HG03095 (cell line): ENCODE results near the gene UBL5.
"Not testable (repeated sequence)": the region's sequence is repeated elsewhere in the genome, so short reads cannot be mapped to it uniquely, and the experiment has no call there.

Source experiments
- ATAC-seq: cut with Tn5 transposase; IDR thresholded peaks from one replicate; pipeline ENCODE4 v1.9.1; 2021; ENCODE audit warnings: moderate library complexity; ENCODE audit not compliant: unreplicated experiment

Gene UBL5

GRCh38 chr19:9811139-9811538 lies 16.6 kb upstream of the UBL5 start:
- ATAC-seq: no peak

GRCh38 chr19:9818175-9818733 lies 9.5 kb upstream of the UBL5 start:
- no peak for ATAC-seq

DNA sequence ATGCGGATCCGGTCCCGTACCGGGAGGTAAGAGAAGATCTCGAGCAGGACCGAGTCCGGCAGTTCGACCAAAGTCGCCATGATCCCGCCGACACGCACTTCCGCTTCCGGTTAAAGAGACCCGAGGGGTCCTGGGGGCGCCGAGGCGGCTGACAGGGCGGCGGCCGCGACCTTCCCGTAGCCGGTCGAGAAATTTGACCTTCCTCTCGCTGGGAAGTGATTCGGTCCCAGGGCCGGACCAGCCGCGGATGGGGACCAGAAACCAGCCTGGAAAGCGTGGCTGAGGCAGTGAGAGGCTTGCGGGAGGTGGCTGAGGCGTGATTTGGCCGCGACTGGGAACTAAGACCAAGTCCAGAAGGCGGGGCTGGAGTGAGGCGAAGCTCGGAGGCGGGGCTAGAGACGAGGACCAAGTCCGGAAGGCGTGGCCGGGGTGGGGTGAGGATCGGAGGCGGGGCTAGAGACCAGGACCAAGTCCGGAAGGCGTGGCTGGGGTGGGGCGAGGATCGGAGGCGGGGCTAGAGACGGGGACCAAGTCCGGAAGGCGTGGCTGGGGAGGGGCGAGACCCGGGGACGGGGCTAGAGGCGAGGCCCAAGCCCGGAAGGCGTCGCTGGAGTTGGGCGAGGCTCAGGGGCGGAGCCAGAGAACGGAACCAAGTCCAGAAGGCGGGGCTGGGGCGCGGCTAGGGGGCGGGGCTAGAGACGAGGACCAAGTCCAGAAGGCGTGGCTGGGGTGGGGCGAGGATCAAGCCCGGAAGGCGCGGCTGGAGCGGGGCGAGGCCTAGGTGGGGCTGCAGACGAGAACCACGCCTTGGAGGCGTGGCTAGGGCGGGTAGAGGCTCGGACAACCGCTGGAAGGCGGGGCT lies 8.8 kb upstream of the UBL5 start, which contains the start of gene FBXL12:
Gene FBXL12 (minus strand): TSS at position 346 of the 862 bp plus-strand sequence. CDS start 266 bp downstream, at position 80.
- ATAC-seq: peak; percentile 79

- ATAC-seq: no peak
These were observed 8.2 kb upstream of the UBL5 start for GRCh38 chr19:9819596-9819909.

- ATAC-seq: not testable (repeated sequence)
These were observed 7.7 kb upstream of the UBL5 start for GRCh38 chr19:9820034-9820433.

GRCh38 chr19:9823816-9824215 lies 3.9 kb upstream of the UBL5 start:
- ATAC-seq: no peak

DNA sequence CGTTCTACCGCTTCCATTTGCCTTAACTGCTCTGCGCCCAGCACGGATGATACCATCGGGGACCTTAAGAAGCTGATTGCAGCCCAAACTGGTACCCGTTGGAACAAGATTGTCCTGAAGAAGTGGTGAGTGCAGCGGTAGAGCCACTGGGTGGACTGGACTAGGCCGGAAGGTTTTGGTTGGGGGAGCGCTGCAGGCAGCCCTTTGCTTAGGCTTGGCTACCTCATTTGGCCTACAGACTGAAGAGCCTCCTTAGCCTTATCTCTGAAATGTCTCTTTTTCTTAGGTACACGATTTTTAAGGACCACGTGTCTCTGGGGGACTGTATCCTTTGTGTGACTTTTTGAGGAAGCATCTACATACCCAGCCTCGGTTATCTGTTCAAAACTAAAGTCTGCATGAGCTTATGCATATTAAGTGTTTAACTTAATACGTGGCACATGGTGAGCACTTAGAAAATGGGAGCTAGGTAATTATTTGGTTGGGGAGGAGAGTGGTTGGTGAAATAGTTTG lies 889 bp downstream of the UBL5 start:
- ATAC-seq: no peak

GRCh38 chr19:9834307-9834725 lies 6.6 kb downstream of the UBL5 start:
- ATAC-seq: no peak

DNA sequence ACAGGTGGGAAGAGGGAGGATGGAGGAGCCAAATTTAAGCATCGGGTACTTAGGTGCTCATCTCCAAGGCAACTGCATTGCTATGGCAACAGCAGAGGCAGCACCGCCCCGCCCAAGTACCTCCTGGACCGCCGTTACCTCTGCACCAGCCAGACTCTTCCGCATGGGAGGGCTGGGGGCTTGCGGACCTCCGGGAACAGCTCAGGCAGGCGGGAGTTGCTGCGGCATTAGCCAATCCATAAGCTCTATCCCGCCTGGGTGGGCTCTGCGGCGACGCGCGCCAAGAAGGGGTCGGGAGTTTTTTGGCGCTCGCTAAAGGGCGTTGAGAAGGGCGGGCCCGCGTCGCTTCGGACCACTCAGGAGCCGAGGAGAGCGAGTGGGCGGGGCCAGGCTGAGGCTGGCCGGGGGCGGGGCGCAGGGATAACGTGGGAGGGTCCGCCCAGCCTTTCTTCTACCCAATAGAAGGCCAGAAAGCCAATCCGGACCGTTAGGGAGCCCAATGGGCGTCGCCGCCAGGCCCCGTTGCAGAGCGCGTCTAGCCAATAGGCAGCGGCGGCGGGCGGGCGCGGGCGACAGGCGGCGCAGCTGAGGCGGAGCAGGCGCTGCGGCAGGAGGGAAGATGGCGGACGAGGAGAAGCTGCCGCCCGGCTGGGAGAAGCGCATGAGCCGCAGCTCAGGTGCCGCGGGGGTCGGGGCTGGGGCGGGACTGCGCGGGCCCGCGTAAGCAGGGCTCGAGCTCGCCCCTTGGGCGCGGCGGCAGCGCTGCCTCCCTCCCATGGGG lies 7.2 kb downstream of the UBL5 start, which contains the start of gene PIN1:
Gene PIN1 (plus strand): TSS at position 593 of the 781 bp plus-strand sequence. CDS start 27 bp downstream, at position 620.
- ATAC-seq: peak; percentile 94

- ATAC-seq: no peak
These were observed 7.8 kb downstream of the UBL5 start for GRCh38 chr19:9835507-9835949.

- ATAC-seq: no peak
These were observed 8.3 kb downstream of the UBL5 start for GRCh38 chr19:9836021-9836420.

DNA sequence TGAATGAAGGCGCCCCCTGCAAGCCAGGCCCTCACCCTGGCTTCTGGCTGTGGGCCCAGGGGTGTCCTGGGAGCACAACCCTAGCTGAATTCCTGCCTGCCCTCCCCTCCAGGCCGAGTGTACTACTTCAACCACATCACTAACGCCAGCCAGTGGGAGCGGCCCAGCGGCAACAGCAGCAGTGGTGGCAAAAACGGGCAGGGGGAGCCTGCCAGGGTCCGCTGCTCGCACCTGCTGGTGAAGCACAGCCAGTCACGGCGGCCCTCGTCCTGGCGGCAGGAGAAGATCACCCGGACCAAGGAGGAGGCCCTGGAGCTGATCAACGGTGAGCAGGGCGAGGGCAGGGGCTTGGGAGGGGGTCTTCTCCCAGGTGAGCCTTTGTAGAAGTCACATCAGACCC lies 10.6 kb downstream of the UBL5 start:
- no peak for ATAC-seq

GRCh38 chr19:9839415-9839814 lies 11.7 kb downstream of the UBL5 start:
- no peak for ATAC-seq

GRCh38 chr19:9842834-9843625 lies 15.3 kb downstream of the UBL5 start:
- no peak for ATAC-seq

DNA sequence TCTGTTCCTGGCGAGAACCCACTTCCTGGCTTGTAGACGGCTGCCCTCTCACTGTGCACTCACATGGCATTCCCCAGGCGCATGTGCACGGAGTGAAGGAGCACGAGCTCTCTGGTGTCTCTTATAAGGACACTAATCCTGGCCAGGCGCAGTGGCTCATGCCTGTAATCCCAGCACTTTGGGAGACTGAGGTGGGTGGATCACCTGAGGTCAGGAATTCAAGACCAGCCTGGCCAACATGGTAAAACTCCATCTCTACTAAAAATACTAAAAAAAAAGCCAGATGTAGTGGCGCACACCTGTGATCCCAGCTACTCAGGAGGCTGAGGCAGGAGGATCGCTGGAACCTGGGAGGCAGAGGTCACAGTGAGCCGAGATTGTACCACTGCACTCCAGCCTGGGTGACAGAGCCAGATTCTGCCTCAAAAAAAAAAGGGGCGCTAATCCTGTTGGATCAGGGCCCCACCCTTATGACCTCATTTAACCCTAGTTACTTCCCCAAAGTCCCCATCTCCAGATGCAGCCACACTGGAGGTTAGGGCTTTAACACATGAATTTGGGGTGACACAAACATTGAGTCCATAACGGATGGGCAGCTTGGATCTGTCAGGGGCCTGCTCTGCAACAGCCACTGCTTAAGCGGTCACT lies 16.0 kb downstream of the UBL5 start:
- ATAC-seq: not testable (repeated sequence)

GRCh38 chr19:9847087-9847671 lies 19.5 kb downstream of the UBL5 start:
- no peak for ATAC-seq

GRCh38 chr19:9848060-9848459 lies 20.3 kb downstream of the UBL5 start:
- no peak for ATAC-seq

DNA sequence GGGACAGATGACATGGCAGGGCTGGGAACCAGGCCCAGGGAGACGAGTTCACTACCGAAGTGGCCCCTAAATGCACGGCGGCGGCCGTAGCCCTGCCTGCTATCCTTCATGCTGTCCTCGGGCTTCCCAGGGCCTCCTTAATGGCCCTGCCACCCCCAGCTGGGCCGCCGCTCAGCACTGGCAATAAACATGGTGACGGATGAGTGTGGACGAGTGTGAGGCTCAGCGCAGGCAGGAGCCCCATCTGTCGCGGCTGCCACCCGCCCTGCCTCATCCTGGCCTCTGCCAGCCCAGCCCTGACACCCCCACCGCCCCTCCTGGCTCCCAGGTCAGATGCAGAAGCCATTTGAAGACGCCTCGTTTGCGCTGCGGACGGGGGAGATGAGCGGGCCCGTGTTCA lies 21.0 kb downstream of the UBL5 start:
- ATAC-seq: no peak

DNA sequence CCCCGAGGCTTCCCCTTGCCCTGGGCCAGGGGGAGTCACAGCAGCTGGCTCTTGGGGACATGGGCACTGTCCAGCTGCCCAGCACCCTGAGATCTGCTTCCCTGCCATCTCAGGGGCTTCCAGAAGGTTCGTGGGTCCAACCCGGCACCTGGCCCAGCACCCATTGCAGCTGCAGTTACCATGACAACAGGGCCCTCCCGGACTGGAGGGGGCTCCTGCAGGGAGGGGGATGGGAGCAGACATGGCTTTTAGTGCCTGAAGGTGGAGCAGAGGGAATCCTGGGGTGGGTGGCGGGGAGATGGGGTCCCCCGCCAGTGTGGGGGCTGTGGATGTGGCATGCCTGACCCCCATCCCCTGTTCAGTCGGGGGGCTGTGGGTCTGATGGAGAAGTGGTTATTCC lies 22.1 kb downstream of the UBL5 start:
- ATAC-seq: no peak
